ENCODE results near the gene MEIS1.

GRCh38 chr2:66545258-66545657 is 110.3 kb downstream of the MEIS1 start:
- TF ChIP-seq CTCF (IDR thresholded peaks at IDR 0.05) = no peak
- no peak for TF ChIP-seq POLR2A (IDR thresholded peaks at IDR 0.05)

All from testis (tissue), 2 donors.